Upper lobe of right lung (tissue), 1 donor: Measurements from ENCODE around the gene CFAP126. TPM values are rescaled to one million over a fixed set of nuclear protein-coding genes. Genes with fewer than 3 reads are reported as not detected.
"Not testable (repeated sequence)": the region's sequence is repeated elsewhere in the genome, so short reads cannot be mapped to it uniquely, and the experiment has no call there.

ENCODE experiments used
- ATAC-seq: fragments of 200-7000 bp; cut with Tn5 transposase; one replicate; pipeline ENCODE4 v1.9.1; 2020; ENCODE audit warnings: mild to moderate bottlenecking, moderate library complexity
- DNase-seq: peaks from one replicate; pipeline ENCODE4 v3.0.0-alpha.2; 2020
- H3K27ac ChIP-seq: fragments of 200-600 bp; one replicate; pipeline ENCODE4 v1.8.0; 2022
- H3K27me3 ChIP-seq: fragments of 200-600 bp; one replicate; pipeline ENCODE4 v1.8.0; 2022; ENCODE audit warnings: mild to moderate bottlenecking
- H3K36me3 ChIP-seq: fragments of 200-600 bp; one replicate; pipeline ENCODE4 v1.8.0; 2022
- H3K4me1 ChIP-seq: fragments of 200-600 bp; one replicate; pipeline ENCODE4 v1.8.0; 2022
- H3K4me3 ChIP-seq: fragments of 200-600 bp; one replicate; pipeline ENCODE4 v1.8.0; 2022; ENCODE audit warnings: mild to moderate bottlenecking
- H3K9me3 ChIP-seq: fragments of 200-600 bp; one replicate; pipeline ENCODE4 v1.8.0; 2022
- intact Hi-C: fragments of 100-400 bp; cut with DNase I; formaldehyde crosslinking; loops from one replicate; pipeline ENCODE4 v1.11.0; 2022
- total RNA-seq: library from RNA; stranded (reverse); fragmentation: NEBNext Ultra II Directional; extraction: Animal tissue kit (Norgen Biotek cat#: 25700); gene quantifications from one replicate; pipeline ENCODE4 v1.2.1, GENCODE V29; 2021
- TF ChIP-seq, protein P1 (sequence below): fragments of 200-600 bp; IDR thresholded peaks from one replicate; pipeline ENCODE4 v1.8.0; 2022; ENCODE audit warnings: antibody characterized with exemption
- donor health status: DM: no; HTN: yes; CAD: no; lungs with severe emphysema.

CFAP126 gene
- total RNA-seq, 1 donor from 2014 or later: not detected

DNA sequence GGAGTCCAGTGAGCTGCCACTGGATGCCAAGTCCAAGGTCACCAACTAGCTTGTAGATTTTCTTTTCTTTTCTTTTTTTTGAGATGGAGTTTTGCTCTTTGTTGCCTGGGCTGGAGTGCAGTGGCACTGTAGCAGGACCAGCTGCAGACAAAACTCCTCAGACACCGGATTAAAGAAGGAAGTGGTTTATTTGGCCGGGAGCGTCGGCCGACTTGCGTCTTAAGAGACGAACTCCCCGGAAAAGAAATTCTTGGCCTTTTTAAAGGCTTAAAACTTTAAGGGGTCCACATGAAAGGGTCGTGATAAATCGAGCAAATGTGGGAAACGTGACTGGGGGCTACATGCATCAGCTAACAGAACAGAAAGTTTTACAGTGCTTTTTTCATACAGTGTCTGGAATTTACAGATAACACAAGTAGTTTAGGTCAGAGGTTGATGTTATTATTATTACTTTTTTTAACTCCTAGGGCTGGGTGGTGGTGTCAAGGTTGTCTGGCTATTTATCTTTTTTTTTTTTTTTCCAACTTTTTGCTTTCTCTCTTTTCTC is 36.4 kb upstream of the CFAP126 start:
- DNase-seq: no peak
- no peak overlapping the region for H3K4me3 ChIP-seq

DNA sequence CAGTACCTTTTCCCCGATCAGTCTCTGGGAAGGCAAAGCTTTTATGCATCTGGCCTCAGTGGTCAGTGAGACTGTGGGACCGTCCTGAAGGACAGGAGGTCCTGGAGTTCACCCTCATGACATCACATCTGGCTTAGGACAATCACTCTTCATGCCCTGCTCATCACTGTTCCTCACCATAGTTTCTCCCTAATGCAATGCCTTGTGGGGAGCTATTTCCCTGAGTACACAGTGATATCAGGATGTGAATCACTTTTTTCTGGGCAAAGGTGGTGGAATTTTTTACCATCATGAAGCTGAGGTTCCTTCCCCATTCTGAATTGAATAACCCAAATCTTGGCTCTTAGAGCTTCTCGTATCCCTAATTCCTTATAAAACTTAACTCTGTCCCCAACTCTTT is 34.8 kb upstream of the CFAP126 start:
- ATAC-seq: no peak
- Histone ChIP-seq H3K27ac (no peak overlapping the region), H3K4me1 (peaks cover 17% of the 10 kb centered on the region), H3K27me3 (no peaks in the 10 kb centered on the region), H3K9me3 (no peaks in the 10 kb centered on the region), H3K4me3 (no peak overlapping the region), H3K36me3 (no peaks in the 10 kb centered on the region)
- DNase-seq: no peak
- intact Hi-C loops: no loop called here
- TF ChIP-seq, protein P1, sequence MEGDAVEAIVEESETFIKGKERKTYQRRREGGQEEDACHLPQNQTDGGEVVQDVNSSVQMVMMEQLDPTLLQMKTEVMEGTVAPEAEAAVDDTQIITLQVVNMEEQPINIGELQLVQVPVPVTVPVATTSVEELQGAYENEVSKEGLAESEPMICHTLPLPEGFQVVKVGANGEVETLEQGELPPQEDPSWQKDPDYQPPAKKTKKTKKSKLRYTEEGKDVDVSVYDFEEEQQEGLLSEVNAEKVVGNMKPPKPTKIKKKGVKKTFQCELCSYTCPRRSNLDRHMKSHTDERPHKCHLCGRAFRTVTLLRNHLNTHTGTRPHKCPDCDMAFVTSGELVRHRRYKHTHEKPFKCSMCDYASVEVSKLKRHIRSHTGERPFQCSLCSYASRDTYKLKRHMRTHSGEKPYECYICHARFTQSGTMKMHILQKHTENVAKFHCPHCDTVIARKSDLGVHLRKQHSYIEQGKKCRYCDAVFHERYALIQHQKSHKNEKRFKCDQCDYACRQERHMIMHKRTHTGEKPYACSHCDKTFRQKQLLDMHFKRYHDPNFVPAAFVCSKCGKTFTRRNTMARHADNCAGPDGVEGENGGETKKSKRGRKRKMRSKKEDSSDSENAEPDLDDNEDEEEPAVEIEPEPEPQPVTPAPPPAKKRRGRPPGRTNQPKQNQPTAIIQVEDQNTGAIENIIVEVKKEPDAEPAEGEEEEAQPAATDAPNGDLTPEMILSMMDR: no peak

More for the DNA sequence above, 36.4 kb upstream of the CFAP126 start:
- no peaks in the 10 kb centered on the region for H3K27me3 ChIP-seq
- no peak for ATAC-seq
- no peak overlapping the region for H3K27ac ChIP-seq
- TF ChIP-seq, protein P1: no peak
- H3K4me1 ChIP-seq: peaks cover 9% of the 10 kb centered on the region
- intact Hi-C loops: no loop called here
- no peaks in the 10 kb centered on the region for H3K9me3 ChIP-seq
- no peaks in the 10 kb centered on the region for H3K36me3 ChIP-seq

DNA sequence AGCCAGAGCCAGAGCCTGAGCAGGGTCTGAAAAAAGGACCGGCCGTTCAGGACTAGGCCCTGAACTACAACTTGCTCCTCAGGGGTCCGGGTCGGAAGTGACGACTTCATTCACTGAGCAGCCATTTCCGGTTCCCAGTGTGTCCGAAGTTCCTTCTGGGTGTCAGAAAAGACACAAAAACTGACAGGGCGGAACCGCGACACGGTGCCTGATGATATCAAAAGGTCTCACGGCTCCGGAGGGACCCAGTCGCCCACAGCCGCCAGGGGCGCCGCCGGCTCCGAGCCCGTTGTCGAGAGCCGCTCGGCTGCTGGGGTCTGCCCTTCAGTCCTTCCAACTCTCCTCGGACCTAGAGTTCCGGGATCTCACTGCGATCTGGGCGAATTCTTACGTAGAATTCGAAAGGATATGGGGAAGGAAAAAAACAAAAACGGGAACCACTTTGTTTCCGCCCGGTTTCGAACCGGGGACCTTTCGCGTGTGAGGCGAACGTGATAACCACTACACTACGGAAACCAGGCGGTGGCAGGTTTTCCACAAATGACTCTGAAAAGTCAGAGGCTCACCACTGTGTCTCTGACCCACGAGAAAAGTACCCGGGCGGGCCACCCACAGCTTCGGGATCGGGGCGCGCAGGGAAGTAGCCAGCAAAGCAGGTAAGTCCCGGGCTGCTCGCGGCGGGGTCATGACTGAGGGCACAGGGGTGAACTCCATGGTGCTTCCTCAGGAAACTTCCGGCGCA is 31.8 kb upstream of the CFAP126 start:
- TF ChIP-seq, protein P1: peak; percentile 50
- Histone ChIP-seq H3K4me1 (peaks cover 17% of the 10 kb centered on the region), H3K27ac (peak overlapping the region; percentile 100), H3K27me3 (no peaks in the 10 kb centered on the region), H3K36me3 (no peaks in the 10 kb centered on the region), H3K9me3 (no peaks in the 10 kb centered on the region), H3K4me3 (peak overlapping the region; percentile 71)
- ATAC-seq: peak; percentile 90
- peak; percentile 93 for DNase-seq
- intact Hi-C loops: no loop called here

DNA sequence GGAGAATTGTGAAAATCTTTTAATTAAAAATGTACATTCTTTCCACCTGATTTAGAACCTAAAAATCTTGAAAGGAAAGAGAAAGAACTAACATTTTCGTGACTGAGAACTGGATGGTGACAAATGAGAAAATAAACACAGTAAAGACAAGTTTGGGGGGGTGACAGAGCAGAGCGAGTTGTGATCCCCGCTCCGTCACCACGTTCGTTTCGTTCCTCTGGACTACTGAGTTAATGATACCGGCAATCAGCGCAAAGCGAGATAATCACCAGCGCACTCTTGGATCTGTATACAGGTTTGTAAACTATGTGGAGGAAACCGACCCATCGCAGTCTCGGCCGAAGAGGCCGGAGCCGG is 31.2 kb upstream of the CFAP126 start:
- ATAC-seq (peak; percentile 30), DNase-seq (no peak)
- TF ChIP-seq, protein P1: no peak
- Histone ChIP-seq H3K4me1 (peaks cover 17% of the 10 kb centered on the region), H3K27me3 (no peaks in the 10 kb centered on the region), H3K9me3 (no peaks in the 10 kb centered on the region), H3K27ac (peak overlapping the region; percentile 100), H3K36me3 (no peaks in the 10 kb centered on the region), H3K4me3 (peak overlapping the region; percentile 71)
- intact Hi-C loops: no loop called here

DNA sequence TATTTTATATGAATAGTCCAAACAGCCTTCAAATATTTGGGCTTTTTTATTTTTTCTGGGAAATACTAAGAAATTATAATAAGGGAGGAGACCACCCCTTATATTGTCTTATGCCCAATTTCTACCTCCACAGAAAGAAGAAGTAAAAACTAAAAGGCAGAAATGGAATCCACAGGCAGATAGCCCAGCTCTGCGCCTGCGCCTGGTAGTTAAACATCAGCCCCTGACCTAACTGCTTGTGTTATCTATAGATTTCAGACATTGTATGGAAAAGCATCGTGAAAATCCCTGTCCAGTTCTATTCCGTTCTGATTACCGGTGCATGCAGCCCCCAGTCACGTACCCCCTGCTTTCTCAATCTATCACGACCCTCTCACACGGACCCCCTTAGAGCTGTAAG is 29.4 kb upstream of the CFAP126 start:
- DNase-seq, H3K27ac ChIP-seq, intact Hi-C loops, H3K36me3 ChIP-seq, H3K4me3 ChIP-seq, H3K27me3 ChIP-seq, ATAC-seq, H3K9me3 ChIP-seq: not testable (repeated sequence)
- H3K4me1 ChIP-seq: peaks cover 17% of the 10 kb centered on the region

DNA sequence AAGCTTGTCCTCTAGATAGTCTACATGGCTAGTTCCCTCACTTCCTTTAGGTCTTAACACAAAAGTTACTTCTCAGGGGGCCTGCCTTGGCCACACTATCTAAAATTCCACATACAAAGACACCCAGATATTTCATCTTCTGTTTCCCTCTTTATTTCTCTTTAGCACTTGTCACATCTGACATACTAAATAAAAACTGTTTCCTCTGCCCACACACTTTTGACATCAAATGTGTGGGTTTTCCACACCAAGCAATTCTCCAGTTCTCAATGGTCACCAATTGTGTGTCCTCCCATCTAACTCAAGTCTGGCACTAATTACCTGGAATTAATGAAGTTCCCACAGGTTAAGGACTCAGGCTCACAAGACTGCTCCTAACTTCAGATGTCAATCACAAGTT is 25.5 kb upstream of the CFAP126 start:
- TF ChIP-seq, protein P1: no peak
- intact Hi-C loops: no loop called here
- no peak for ATAC-seq

More for the DNA sequence above, 25.5 kb upstream of the CFAP126 start:
- no peak overlapping the region for H3K4me3 ChIP-seq
- H3K36me3 ChIP-seq: no peaks in the 10 kb centered on the region
- H3K4me1 ChIP-seq: peaks cover 15% of the 10 kb centered on the region
- no peaks in the 10 kb centered on the region for H3K9me3 ChIP-seq
- H3K27ac ChIP-seq: no peak overlapping the region
- H3K27me3 ChIP-seq: no peaks in the 10 kb centered on the region
- DNase-seq: no peak
